DOHH2 (cell line): ENCODE results near the gene CDH4.

Experiments used
- H3F3A ChIP-seq: fragments of 200-600 bp; sonication (generic), shearing (Covaris generic); 2 replicates; pipeline ENCODE4 v1.6.0; 2016; ENCODE audit warnings: antibody characterized with exemption, mild to moderate bottlenecking; ENCODE audit not compliant: control insufficient read depth, insufficient read depth
- H3K27ac ChIP-seq: fragments of 200-600 bp; sonication (generic); 2 replicates; pipeline ENCODE4 v1.5.1; 2014; ENCODE audit warnings: low read depth, mild to moderate bottlenecking, low read length, moderate library complexity
- H3K27me3 ChIP-seq: fragments of 200-600 bp; sonication (generic); 2 replicates; pipeline ENCODE4 v1.6.1; 2014; ENCODE audit warnings: mild to moderate bottlenecking, low read length, mixed read lengths; ENCODE audit not compliant: control insufficient read depth
- H3K36me3 ChIP-seq: fragments of 200-600 bp; sonication (generic); 2 replicates; pipeline ENCODE4 v1.6.1; 2014; ENCODE audit warnings: mild to moderate bottlenecking, low read length, moderate library complexity, mixed read lengths; ENCODE audit not compliant: control insufficient read depth
- H3K4me1 ChIP-seq: fragments of 200-600 bp; sonication (generic); 2 replicates; pipeline ENCODE4 v1.6.1; 2014; ENCODE audit warnings: mild to moderate bottlenecking, low read length, mixed read lengths; ENCODE audit not compliant: control insufficient read depth
- H3K4me2 ChIP-seq: fragments of 200-600 bp; sonication (generic); 2 replicates; pipeline ENCODE4 v1.6.0; 2014; ENCODE audit warnings: mild to moderate bottlenecking, low read length, moderate library complexity
- H3K4me3 ChIP-seq: fragments of 200-600 bp; sonication (generic); 2 replicates; pipeline ENCODE4 v1.5.1; 2014; ENCODE audit warnings: mild to moderate bottlenecking, low read length, mixed read lengths
- H3K79me2 ChIP-seq: fragments of 200-600 bp; sonication (generic); 2 replicates; pipeline ENCODE4 v1.6.1; 2014; ENCODE audit warnings: mild to moderate bottlenecking, low read length, mixed read lengths; ENCODE audit not compliant: control insufficient read depth
- H3K9me2 ChIP-seq: fragments of 200-600 bp; sonication (generic); replicated peaks from 2 replicates; pipeline ENCODE4 v1.6.1; 2014; ENCODE audit warnings: mild to moderate bottlenecking, low read length, mixed read lengths; ENCODE audit not compliant: control insufficient read depth
- H3K9me3 ChIP-seq: fragments of 200-600 bp; sonication (generic); 2 replicates; pipeline ENCODE4 v1.6.1; 2014; ENCODE audit warnings: antibody characterized with exemption, low read length, mixed read lengths; ENCODE audit not compliant: control insufficient read depth, insufficient read depth
- H4K20me1 ChIP-seq: fragments of 200-600 bp; sonication (generic); 2 replicates; pipeline ENCODE4 v1.6.0; 2014; ENCODE audit warnings: low read depth, mild to moderate bottlenecking, antibody characterized with exemption, low read length, moderate library complexity; ENCODE audit not compliant: control insufficient read depth, insufficient read depth
- EZH2phosphoT487 ChIP-seq: fragments of 200-600 bp; sonication (generic); IDR thresholded peaks from 2 replicates; pipeline ENCODE4 v1.6.1; 2017; ENCODE audit warnings: borderline replicate concordance, mild to moderate bottlenecking, antibody characterized with exemption, low read length, moderate library complexity, mixed read lengths
- TF ChIP-seq, protein P1 (sequence below): fragments of 200-600 bp; sonication (generic); IDR thresholded peaks from one replicate; pipeline ENCODE4 v1.5.1; 2014; ENCODE audit warnings: antibody characterized with exemption, mild to moderate bottlenecking, low read depth, low read length; ENCODE audit not compliant: poor library complexity, severe bottlenecking

The CDH4 gene

DNA sequence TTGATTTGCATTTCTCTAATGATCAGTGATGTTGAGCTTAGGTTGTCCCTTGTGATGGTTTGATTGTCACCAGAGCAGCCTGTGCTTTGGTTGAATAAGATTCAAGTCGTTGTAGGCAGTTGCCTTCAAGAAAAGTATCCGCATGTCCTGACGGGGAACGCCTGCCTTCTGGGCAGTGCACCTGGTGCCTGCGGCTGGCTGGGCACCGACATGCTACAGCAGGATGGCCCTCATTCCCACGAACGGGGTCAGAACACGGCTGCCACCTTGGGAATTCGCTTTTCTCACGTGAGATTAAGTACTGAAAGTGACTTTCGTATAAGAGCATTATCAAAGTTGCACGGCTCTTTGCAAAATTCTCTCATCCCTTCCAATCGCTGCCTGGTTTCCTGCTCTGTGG, 78.4 kb downstream of the CDH4 start:
- Histone ChIP-seq H3K27me3 (no peaks in the 10 kb centered on the region), H3K27ac (no peak overlapping the region), H3F3A (no peaks in the 10 kb centered on the region), H3K4me3 (no peak overlapping the region), H3K36me3 (no peaks in the 10 kb centered on the region), H3K4me2 (no peak overlapping the region), H3K9me2 (no peaks in the 10 kb centered on the region), H3K79me2 (no peaks in the 10 kb centered on the region), H3K9me3 (no peaks in the 10 kb centered on the region; the same call in 1 of the 2 replicates), H3K4me1 (no peaks in the 10 kb centered on the region), H4K20me1 (no peaks in the 10 kb centered on the region)
- TF ChIP-seq, protein P1, sequence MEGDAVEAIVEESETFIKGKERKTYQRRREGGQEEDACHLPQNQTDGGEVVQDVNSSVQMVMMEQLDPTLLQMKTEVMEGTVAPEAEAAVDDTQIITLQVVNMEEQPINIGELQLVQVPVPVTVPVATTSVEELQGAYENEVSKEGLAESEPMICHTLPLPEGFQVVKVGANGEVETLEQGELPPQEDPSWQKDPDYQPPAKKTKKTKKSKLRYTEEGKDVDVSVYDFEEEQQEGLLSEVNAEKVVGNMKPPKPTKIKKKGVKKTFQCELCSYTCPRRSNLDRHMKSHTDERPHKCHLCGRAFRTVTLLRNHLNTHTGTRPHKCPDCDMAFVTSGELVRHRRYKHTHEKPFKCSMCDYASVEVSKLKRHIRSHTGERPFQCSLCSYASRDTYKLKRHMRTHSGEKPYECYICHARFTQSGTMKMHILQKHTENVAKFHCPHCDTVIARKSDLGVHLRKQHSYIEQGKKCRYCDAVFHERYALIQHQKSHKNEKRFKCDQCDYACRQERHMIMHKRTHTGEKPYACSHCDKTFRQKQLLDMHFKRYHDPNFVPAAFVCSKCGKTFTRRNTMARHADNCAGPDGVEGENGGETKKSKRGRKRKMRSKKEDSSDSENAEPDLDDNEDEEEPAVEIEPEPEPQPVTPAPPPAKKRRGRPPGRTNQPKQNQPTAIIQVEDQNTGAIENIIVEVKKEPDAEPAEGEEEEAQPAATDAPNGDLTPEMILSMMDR = no peak
- no peak for TF ChIP-seq EZH2phosphoT487

DNA sequence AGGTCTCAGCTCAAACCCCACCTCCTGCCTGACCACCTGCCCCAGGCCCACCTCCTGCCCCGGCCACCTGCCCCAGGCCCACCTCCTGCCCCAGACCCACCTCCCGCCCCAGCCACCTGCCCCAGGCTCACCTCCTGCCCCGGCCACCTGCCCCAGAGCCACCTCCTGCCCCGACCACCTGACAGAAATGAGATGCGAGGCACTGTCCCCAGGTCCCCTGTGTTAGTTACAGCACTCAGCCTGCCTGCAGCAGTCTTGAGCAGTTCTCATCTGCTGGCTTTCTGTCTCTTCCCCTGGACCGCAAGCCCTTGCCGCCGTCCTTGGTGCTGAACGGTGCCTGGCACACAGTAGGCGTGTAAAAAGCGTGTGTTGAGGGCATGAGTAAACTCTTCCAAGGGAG, 79.5 kb downstream of the CDH4 start:
- no peak for TF ChIP-seq EZH2phosphoT487
- TF ChIP-seq, protein P1 = no peak
- no peaks in the 10 kb centered on the region for H3F3A ChIP-seq
- H3K27me3 ChIP-seq = no peaks in the 10 kb centered on the region
- no peak overlapping the region for H3K27ac ChIP-seq
- no peaks in the 10 kb centered on the region for H3K4me1 ChIP-seq
- no peak overlapping the region for H3K4me2 ChIP-seq
- no peaks in the 10 kb centered on the region for H4K20me1 ChIP-seq
- no peak overlapping the region for H3K4me3 ChIP-seq
- H3K9me2 ChIP-seq = no peaks in the 10 kb centered on the region
- no peaks in the 10 kb centered on the region; the same call in 1 of the 2 replicates for H3K9me3 ChIP-seq
- H3K36me3 ChIP-seq = no peaks in the 10 kb centered on the region
- H3K79me2 ChIP-seq = no peaks in the 10 kb centered on the region

DNA sequence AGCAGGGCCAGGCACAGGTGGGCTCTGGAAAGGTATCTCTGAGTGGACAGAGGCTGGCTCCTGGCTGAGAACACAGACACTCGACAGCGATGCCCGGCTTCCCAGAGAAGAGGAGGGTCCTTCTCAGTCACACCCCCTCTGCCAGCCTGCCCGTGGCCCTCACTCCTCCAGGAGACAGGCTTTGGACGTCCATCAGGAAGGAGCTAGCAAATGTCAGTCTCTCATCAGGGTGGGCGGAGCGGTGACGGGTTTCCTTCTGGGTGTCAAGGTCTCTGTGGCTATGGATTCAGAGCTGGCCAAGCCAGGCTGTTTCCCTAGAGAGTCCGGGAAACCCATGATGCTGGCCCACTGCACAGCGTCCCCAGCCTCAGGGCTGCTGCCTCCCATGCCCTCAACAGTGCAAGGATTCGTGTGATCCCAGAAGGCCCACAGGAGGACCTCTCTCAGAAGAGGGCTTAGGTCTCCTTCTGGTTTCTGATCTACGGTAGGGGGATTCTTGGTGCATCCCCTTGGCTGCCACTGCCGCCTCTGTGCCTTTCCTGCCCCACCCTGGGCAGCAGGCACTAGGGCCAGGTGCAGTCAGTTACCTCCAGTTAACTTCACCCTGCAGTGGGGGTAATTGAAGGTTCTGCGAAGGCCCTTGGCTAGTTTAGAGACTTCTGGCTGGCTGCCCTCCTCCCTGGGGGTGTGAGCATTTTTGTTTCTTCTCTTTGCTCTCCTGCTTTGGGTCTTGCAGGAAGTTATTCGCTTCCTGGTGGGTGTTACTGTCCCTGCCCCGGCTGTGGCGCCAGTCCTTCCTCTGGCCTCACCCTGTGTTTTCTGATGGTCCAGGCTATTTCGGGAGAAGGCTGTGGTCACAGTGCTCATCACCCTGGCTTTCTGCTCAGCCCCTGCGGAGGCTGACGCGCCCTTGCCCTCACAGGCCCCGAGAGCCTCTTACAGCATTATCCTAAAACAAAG, 80.2 kb downstream of the CDH4 start:
- TF ChIP-seq EZH2phosphoT487 = no peak
- TF ChIP-seq, protein P1 = no peak
- Histone ChIP-seq H3K4me3 (no peak overlapping the region), H3K9me2 (no peaks in the 10 kb centered on the region), H3K36me3 (no peaks in the 10 kb centered on the region), H3K4me1 (no peaks in the 10 kb centered on the region), H3K27me3 (no peaks in the 10 kb centered on the region), H3K27ac (no peak overlapping the region), H3K9me3 (no peaks in the 10 kb centered on the region; the same call in 1 of the 2 replicates), H3K79me2 (no peaks in the 10 kb centered on the region), H4K20me1 (no peaks in the 10 kb centered on the region), H3F3A (no peaks in the 10 kb centered on the region), H3K4me2 (no peak overlapping the region)
